OCI-LY7 (cell line): Measurements from ENCODE around the gene NXN. TPM values are rescaled to one million over a fixed set of nuclear protein-coding genes. Genes with fewer than 3 reads are reported as not detected.
"Not testable (repeated sequence)": the region's sequence is repeated elsewhere in the genome, so short reads cannot be mapped to it uniquely, and the experiment has no call there.

Experiments used
- BruUV-seq: library from RNA; stranded (reverse); fragments of 400-500 nt; replicated peaks from 2 replicates; lab custom pipeline; 2021; lab: Mats Ljungman, UMichigan
- CTCF ChIA-PET: fragments of 300-600 bp; sonication (Branson Sonifier 250); formaldehyde crosslinking; loops from one replicate; lab custom pipeline; 2022; ENCODE audit warnings: antibody characterized with exemption; ENCODE audit not compliant: unreplicated experiment; lab: Charles Lee
- POLR2A ChIA-PET: fragments of 300-600 bp; sonication (Branson Sonifier 250); formaldehyde crosslinking; loops from one replicate; lab custom pipeline; 2022; ENCODE audit warnings: antibody characterized with exemption; lab: Charles Lee
- DNase-seq: peaks from one replicate; pipeline ENCODE4 v3.0.0-alpha.2; 2015; ENCODE audit warnings: low spot score
- H2AFZ ChIP-seq: fragments of 200-600 bp; sonication (generic), shearing (Covaris generic); 2 replicates; pipeline ENCODE4 v1.6.1; 2014; ENCODE audit warnings: mild to moderate bottlenecking, antibody characterized with exemption, low read length, moderate library complexity
- H3K27ac ChIP-seq: fragments of 200-600 bp; sonication (generic); 2 replicates; pipeline ENCODE4 v1.5.1; 2014; ENCODE audit warnings: mixed run types, low read depth, mild to moderate bottlenecking, moderate library complexity, low read length, inconsistent platforms; ENCODE audit not compliant: poor library complexity, severe bottlenecking
- H3K36me3 ChIP-seq: fragments of 200-600 bp; sonication (generic); 2 replicates; pipeline ENCODE4 v1.6.1; 2014; ENCODE audit warnings: mild to moderate bottlenecking, antibody characterized with exemption, low read length, moderate library complexity, mixed read lengths; ENCODE audit not compliant: insufficient read depth
- H3K4me1 ChIP-seq: fragments of 200-600 bp; sonication (generic); 2 replicates; pipeline ENCODE4 v1.5.1; 2014; ENCODE audit warnings: mild to moderate bottlenecking, low read length; ENCODE audit not compliant: insufficient read depth, poor library complexity, severe bottlenecking
- H3K4me2 ChIP-seq: fragments of 200-600 bp; sonication (generic); 2 replicates; pipeline ENCODE4 v1.6.1; 2014; ENCODE audit warnings: mild to moderate bottlenecking, low read length
- H3K4me3 ChIP-seq: fragments of 200-600 bp; sonication (generic); 2 replicates; pipeline ENCODE4 v1.5.1; 2014; ENCODE audit warnings: mild to moderate bottlenecking, low read depth, low read length; ENCODE audit not compliant: poor library complexity, severe bottlenecking
- H3K79me2 ChIP-seq: fragments of 200-600 bp; sonication (generic); 2 replicates; pipeline ENCODE4 v1.6.1; 2016; ENCODE audit warnings: low read depth, mild to moderate bottlenecking, low read length, moderate library complexity, mixed read lengths; ENCODE audit not compliant: insufficient read depth
- H3K9me2 ChIP-seq: fragments of 200-600 bp; sonication (generic); 2 replicates; pipeline ENCODE4 v1.6.1; 2016; ENCODE audit warnings: mild to moderate bottlenecking, low read length, mixed read lengths; ENCODE audit not compliant: insufficient read depth
- H3K9me3 ChIP-seq: fragments of 200-600 bp; sonication (generic); 2 replicates; pipeline ENCODE4 v1.6.1; 2014; ENCODE audit warnings: mild to moderate bottlenecking, mixed run types, low read length, mixed read lengths
- H4K20me1 ChIP-seq: fragments of 200-600 bp; sonication (generic); 2 replicates; pipeline ENCODE4 v1.6.1; 2014; ENCODE audit warnings: mild to moderate bottlenecking, antibody characterized with exemption, low read length, moderate library complexity, mixed read lengths; ENCODE audit not compliant: insufficient read depth
- CTCF ChIP-seq: fragments of 200-600 bp; sonication (generic); conservative IDR thresholded peaks from 2 replicates; pipeline ENCODE4 v1.5.1; 2014; ENCODE audit warnings: mild to moderate bottlenecking, antibody characterized with exemption, low read length, moderate library complexity, mixed read lengths
- EZH2phosphoT487 ChIP-seq: fragments of 200-600 bp; sonication (generic); IDR thresholded peaks from 2 replicates; pipeline ENCODE4 v1.6.1; 2018; ENCODE audit warnings: low read depth, borderline replicate concordance, mild to moderate bottlenecking, mixed run types, antibody characterized with exemption, low read length, moderate library complexity, mixed read lengths
- intact Hi-C: fragments of 100-400 bp; cut with micrococcal nuclease; formaldehyde crosslinking; loops from one replicate; pipeline ENCODE4 v1.10.0; 2022; ENCODE audit not compliant: unreplicated experiment
- total RNA-seq, 2 experiments: library from RNA; depleted of rRNA in 1 of 2; stranded (reverse); fragments of >200 nt in 1 of 2; shearing (Covaris generic) in 1 of 2; gene quantifications; 2 replicates each; pipeline ENCODE4 v1.2.3, GENCODE V29; 2014 to 2022

The NXN gene
- total RNA-seq, 2 experiments from 2014 or later: 1.3 to 2.8 TPM

DNA sequence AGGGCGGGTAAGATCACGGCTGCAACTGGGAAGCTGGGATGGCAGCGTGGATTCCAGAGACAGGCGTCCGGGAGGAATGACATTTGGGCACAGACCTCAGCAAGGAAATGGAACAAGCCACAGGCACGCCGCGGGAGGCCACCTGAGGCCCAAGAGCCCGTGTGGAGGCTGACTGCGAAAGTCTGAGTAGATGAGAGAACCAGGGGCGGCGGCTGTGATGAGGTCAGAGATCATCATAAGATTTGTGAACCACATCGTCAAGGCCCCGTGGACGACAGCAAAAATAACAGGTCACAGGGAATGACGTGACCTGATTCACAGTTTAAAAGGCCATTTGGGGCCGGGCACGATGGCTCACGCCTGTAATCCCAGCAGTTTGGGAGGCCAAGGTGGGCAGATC is 149.2 kb downstream of the NXN start:
- Histone ChIP-seq H3K4me1 (no peaks in the 10 kb centered on the region), H3K4me3 (no peak overlapping the region), H3K79me2 (no peaks in the 10 kb centered on the region), H4K20me1 (no peaks in the 10 kb centered on the region), H3K9me3 (no peaks in the 10 kb centered on the region), H3K9me2 (no peaks in the 10 kb centered on the region), H3K27ac (no peak overlapping the region), H3K4me2 (no peak overlapping the region), H2AFZ (no peak overlapping the region), H3K36me3 (no peaks in the 10 kb centered on the region)
- POLR2A ChIA-PET: no interaction called here
- no peak for DNase-seq
- intact Hi-C loops: no loop called here
- TF ChIP-seq CTCF: no peak
- BruUV-seq: no TSS peak
- CTCF ChIA-PET: no interaction called here

- H3K4me2 ChIP-seq, H4K20me1 ChIP-seq, H3K9me2 ChIP-seq, DNase-seq, H3K4me3 ChIP-seq, CTCF ChIA-PET, intact Hi-C loops, H3K4me1 ChIP-seq, H3K79me2 ChIP-seq, H3K36me3 ChIP-seq, POLR2A ChIA-PET, H3K27ac ChIP-seq, BruUV-seq, H2AFZ ChIP-seq, H3K9me3 ChIP-seq: not testable (repeated sequence)
Observed at GRCh38 chr17:829614-830013, 150.0 kb downstream of the NXN start.

GRCh38 chr17:828761-829160 is 150.8 kb downstream of the NXN start:
- Histone ChIP-seq H4K20me1 (no peaks in the 10 kb centered on the region), H2AFZ (no peak overlapping the region), H3K79me2 (no peaks in the 10 kb centered on the region), H3K9me2 (no peaks in the 10 kb centered on the region), H3K27ac (no peak overlapping the region), H3K4me1 (no peaks in the 10 kb centered on the region), H3K9me3 (no peaks in the 10 kb centered on the region), H3K4me2 (no peak overlapping the region), H3K36me3 (no peaks in the 10 kb centered on the region), H3K4me3 (no peak overlapping the region)
- BruUV-seq: no TSS peak
- ChIA-PET POLR2A (no interaction called here), CTCF (no interaction called here)
- no peak for TF ChIP-seq CTCF
- TF ChIP-seq EZH2phosphoT487: no peak
- DNase-seq: no peak
- intact Hi-C loops: no loop called here
